Omental fat pad (tissue), 4 donors: ENCODE results near the gene LRP2. TPM values are rescaled to one million over a fixed set of nuclear protein-coding genes. Genes with fewer than 3 reads are reported as not detected.

ENCODE experiments used
- ATAC-seq: fragments of 150-250 bp; one replicate; pipeline ENCODE4 v1.9.1; 2016; ENCODE audit warnings: mild to moderate bottlenecking, moderate library complexity; ENCODE audit not compliant: low FRiP score
- DNase-seq: peaks from one replicate; pipeline ENCODE4 v3.0.0-alpha.2; 2019; ENCODE audit warnings: low spot score
- CTCF ChIP-seq, 3 donors: fragments of 450-650 bp; IDR thresholded peaks; one replicate each; pipeline ENCODE4 v1.5.1; 2016 to 2017; ENCODE audit warnings: antibody characterized with exemption in 3 of 3, mild to moderate bottlenecking in 3 of 3, moderate library complexity in 2 of 3
- total RNA-seq, 4 donors: library from RNA; depleted of rRNA; stranded (reverse); fragments of >200 nt; gene quantifications; one replicate each; pipeline ENCODE4 v1.1.0, GENCODE V29; 2016

LRP2 gene
- total RNA-seq, 4 donors from 2014 or later, result 12.2 to 58.3 (median 14.1) TPM; not detected in 1

GRCh38 chr2:169129703-169130243 lies 232.6 kb downstream of the LRP2 start:
- DNase-seq, result no peak
- no peak for ATAC-seq
- TF ChIP-seq CTCF (IDR thresholded peaks at IDR 0.05), result no peak

GRCh38 chr2:169119851-169120250 lies 242.5 kb downstream of the LRP2 start:
- TF ChIP-seq CTCF (IDR thresholded peaks at IDR 0.05), result no peak
- ATAC-seq, result no peak
- DNase-seq, result no peak

GRCh38 chr2:169119123-169119760 lies 243.1 kb downstream of the LRP2 start:
- TF ChIP-seq CTCF (IDR thresholded peaks at IDR 0.05), result no peak
- no peak for DNase-seq
- ATAC-seq, result no peak

- DNase-seq (no peak), ATAC-seq (no peak)
- TF ChIP-seq CTCF (IDR thresholded peaks at IDR 0.05), result no peak
These were observed 244.3 kb downstream of the LRP2 start for GRCh38 chr2:169118060-169118459.

- ATAC-seq (no peak), DNase-seq (no peak)
- TF ChIP-seq CTCF (IDR thresholded peaks at IDR 0.05), result no peak
These were observed 245.3 kb downstream of the LRP2 start for GRCh38 chr2:169116993-169117392.

- no peak for TF ChIP-seq CTCF (IDR thresholded peaks at IDR 0.05)
- DNase-seq (no peak), ATAC-seq (no peak)
These were observed 246.0 kb downstream of the LRP2 start for GRCh38 chr2:169116327-169116726.

GRCh38 chr2:169114056-169114455 lies 248.3 kb downstream of the LRP2 start:
- DNase-seq, result no peak
- ATAC-seq, result no peak
- no peak for TF ChIP-seq CTCF (IDR thresholded peaks at IDR 0.05)
